ENCODE results near the gene APOO.

The APOO gene

GRCh38 chrX:23857363-23857762 is 50.4 kb downstream of the APOO start:
- no peak for DNase-seq

- no peak for DNase-seq
These were observed 52.2 kb downstream of the APOO start for GRCh38 chrX:23855569-23855968.

GRCh38 chrX:23854945-23855344 is 52.8 kb downstream of the APOO start:
- DNase-seq, result no peak

GRCh38 chrX:23854122-23854521 is 53.6 kb downstream of the APOO start:
- no peak for DNase-seq

GRCh38 chrX:23851544-23851943 is 56.2 kb downstream of the APOO start:
- no peak for DNase-seq

- no peak for DNase-seq
These were observed 58.5 kb downstream of the APOO start for GRCh38 chrX:23849241-23849640.

GRCh38 chrX:23845351-23845817 is 62.4 kb downstream of the APOO start:
- no peak for DNase-seq

GRCh38 chrX:23844502-23845138 is 63.1 kb downstream of the APOO start:
- no peak for DNase-seq

- DNase-seq, result no peak
These were observed 65.8 kb downstream of the APOO start for GRCh38 chrX:23841847-23842522.

- no peak for DNase-seq
These were observed 67.1 kb downstream of the APOO start for GRCh38 chrX:23840674-23841073.

- no peak for DNase-seq
These were observed 68.8 kb downstream of the APOO start for GRCh38 chrX:23838953-23839352.

GRCh38 chrX:23832721-23833120 is 75.0 kb downstream of the APOO start:
- no peak for DNase-seq

GRCh38 chrX:23828881-23829280 is 78.9 kb downstream of the APOO start:
- no peak for DNase-seq

- DNase-seq, result no peak
These were observed 81.1 kb downstream of the APOO start for GRCh38 chrX:23826653-23827052.

- DNase-seq, result no peak
These were observed 81.5 kb downstream of the APOO start for GRCh38 chrX:23826216-23826615.

GRCh38 chrX:23825675-23826074 is 82.1 kb downstream of the APOO start:
- DNase-seq, result no peak

GRCh38 chrX:23822841-23823240 is 84.9 kb downstream of the APOO start:
- peak; percentile 53 for DNase-seq

GRCh38 chrX:23822397-23822796 is 85.3 kb downstream of the APOO start:
- DNase-seq, result peak; percentile 77

- no peak for DNase-seq
These were observed 85.9 kb downstream of the APOO start for GRCh38 chrX:23821847-23822246.

- no peak for DNase-seq
These were observed 87.4 kb downstream of the APOO start for GRCh38 chrX:23820235-23820782.

GRCh38 chrX:23819385-23820234 is 88.1 kb downstream of the APOO start:
- DNase-seq, result no peak

GRCh38 chrX:23817979-23818336 is 89.8 kb downstream of the APOO start:
- no peak for DNase-seq

- DNase-seq, result no peak
These were observed 91.6 kb downstream of the APOO start for GRCh38 chrX:23816179-23816578.

GRCh38 chrX:23815376-23815775 is 92.4 kb downstream of the APOO start:
- no peak for DNase-seq

Data from NCI-H526 treated with DMSO at 0.1 percent for 48 hours (cell line).